ENCODE data around the gene SLC26A4.
A peak's percentile ranks its signal among the peaks of the same experiment; 100 is the strongest.
"Not testable (repeated sequence)": the region's sequence is repeated elsewhere in the genome, so short reads cannot be mapped to it uniquely, and the experiment has no call there.

Gene SLC26A4

DNA sequence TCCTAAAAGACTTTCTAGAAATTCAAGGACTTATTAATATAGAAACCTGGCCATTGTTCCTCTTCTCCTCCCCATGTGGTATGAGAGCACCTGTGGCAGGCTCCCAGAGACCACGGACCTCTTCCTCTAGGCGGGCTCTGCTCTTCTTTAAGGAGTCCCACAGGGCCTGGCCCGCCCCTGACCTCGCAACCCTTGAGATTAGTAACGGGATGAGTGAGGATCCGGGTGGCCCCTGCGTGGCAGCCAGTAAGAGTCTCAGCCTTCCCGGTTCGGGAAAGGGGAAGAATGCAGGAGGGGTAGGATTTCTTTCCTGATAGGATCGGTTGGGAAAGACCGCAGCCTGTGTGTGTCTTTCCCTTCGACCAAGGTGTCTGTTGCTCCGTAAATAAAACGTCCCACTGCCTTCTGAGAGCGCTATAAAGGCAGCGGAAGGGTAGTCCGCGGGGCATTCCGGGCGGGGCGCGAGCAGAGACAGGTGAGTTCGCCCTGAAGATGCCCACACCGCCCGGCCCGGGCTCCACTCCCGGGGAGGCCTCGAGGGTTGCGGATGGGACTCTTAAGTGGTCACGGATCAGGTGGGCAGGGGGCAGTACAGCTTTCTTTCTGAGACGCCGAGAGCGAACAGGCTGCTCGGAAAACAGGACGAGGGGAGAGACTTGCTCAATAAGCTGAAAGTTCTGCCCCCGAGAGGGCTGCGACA lies at the start of gene SLC26A4:
SLC26A4 (plus strand) TSS at position 448 of the 700 bp plus-strand sequence. CDS start 814 bp downstream, outside the sequence.
- DNase-seq = peak; percentile 33
- TF ChIP-seq GATA1 (IDR thresholded peaks at IDR 0.05; ENCODE audit: low read depth, low read length) (no peak), POLR2A (IDR thresholded peaks at IDR 0.05; ENCODE audit: low read length) (no peak)

DNA sequence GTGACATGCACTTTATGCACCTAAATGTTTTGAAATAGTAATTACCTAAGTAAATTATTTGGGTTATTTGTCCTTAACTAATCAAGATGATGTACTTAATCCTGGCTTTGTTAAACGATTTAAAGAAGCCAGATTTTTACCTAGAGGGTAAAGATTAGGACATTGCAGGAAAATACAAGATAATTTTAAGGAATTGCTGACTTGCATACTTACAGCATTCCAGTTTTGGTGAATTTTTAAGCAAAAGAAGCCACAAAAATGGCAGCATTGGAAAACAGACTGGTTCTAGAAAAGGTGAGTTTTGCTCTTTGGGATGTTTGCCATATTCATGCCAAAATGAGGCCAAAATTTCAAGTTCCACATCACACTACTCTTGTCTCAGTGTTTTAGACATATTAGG lies 47.2 kb upstream of the SLC26A4 start:
- no peak for DNase-seq
- no peak for TF ChIP-seq POLR2A (IDR thresholded peaks at IDR 0.05; ENCODE audit: low read length)
- TF ChIP-seq GATA1 (IDR thresholded peaks at IDR 0.05; ENCODE audit: low read depth, low read length) = no peak

DNA sequence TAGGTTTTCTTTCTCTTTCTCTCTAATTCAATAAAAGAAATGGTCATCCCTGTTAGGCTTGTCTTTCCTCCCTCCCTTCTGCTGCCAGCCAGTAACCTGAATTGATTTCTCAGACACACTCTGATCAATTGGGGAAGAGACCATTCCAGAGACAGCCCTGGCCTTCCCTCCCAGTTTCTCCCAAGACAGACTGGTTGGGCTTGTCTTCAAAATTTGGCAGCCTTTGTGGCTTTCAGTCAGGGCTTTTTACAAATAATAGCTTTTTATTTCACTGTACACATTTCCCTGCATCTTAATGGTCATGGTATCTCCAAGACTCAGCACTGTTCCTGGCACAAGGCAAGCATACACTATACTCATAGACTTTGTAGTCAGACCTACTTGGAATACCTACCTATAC lies 46.7 kb upstream of the SLC26A4 start:
- no peak for TF ChIP-seq POLR2A (IDR thresholded peaks at IDR 0.05; ENCODE audit: low read length)
- no peak for TF ChIP-seq GATA1 (IDR thresholded peaks at IDR 0.05; ENCODE audit: low read depth, low read length)
- no peak for DNase-seq

DNA sequence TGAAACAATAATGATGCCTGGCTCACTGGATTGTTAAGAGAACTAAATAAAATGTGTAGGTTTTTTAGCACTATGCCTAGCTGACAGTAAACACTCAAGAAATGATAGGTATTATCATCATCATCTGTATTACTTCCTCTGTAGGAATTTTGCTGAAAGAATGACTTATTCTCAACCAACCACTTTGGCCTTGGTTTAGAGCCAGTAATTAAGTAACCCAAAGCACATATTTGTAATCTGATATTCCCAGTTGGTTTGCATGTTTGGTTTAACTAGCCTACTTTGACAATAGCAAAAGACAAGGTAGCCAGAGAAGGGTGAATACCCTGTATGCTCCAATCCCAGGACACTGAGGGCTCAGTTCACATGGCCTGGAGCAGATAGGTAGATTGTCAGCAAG lies 46.2 kb upstream of the SLC26A4 start:
- no peak for DNase-seq
- no peak for TF ChIP-seq GATA1 (IDR thresholded peaks at IDR 0.05; ENCODE audit: low read depth, low read length)
- no peak for TF ChIP-seq POLR2A (IDR thresholded peaks at IDR 0.05; ENCODE audit: low read length)

DNA sequence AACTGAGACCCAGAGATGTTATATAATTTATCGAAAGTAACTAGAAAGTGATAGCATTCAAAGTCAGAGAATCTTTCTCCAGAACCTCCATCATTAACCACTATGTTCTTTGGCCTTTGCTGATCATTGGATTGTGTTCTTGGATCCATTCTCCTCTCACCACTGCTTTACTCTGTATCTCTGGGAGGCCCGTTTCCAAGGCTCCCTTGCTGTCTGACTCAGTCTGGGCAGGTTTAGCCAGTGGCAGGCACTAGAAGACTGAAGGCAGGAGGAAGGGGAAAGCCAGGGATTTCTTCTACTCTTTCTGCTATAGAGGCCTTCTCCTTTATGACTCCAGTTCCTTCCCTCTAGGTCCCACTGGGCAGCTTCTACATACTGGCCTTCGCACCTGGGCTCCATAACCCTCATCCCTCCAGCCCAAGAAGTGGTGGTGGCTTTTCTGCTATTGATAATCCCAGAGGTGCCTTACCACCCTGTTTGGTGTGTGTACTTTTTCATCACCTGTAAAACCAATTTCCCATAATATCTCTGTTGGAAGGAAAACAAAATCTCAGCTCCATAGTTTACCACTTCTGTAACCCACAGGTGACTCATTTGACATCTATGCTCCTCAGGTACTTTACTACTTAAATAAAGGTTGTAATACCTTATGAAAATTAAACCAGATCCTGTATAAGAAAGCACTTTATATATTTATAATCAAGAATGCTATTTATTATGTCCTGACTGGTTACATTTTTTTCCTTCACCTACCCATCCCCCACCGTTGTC lies 44.5 kb upstream of the SLC26A4 start:
- no peak for DNase-seq
- TF ChIP-seq POLR2A (IDR thresholded peaks at IDR 0.05; ENCODE audit: low read length) (no peak), GATA1 (IDR thresholded peaks at IDR 0.05; ENCODE audit: low read depth, low read length) (no peak)

DNA sequence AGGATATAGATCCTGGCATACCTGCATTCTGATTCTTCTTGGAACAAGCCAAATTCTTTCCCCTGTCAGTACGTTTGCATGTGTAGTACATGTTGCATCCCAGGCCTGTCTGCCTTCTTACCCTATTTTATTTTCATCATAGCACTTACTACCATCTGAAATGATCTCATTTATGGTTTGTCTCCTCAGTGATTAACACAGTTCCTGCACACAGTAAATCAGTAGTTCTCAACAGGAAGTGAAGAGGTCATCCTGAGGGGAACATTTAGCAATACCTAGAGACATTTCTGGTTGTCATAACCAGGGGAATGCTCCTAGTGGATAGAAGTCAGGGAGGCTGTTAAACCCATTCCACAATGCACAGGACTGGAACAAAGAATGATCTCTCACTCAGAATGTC lies 38.2 kb upstream of the SLC26A4 start:
- TF ChIP-seq POLR2A (IDR thresholded peaks at IDR 0.05; ENCODE audit: low read length) = no peak
- TF ChIP-seq GATA1 (IDR thresholded peaks at IDR 0.05; ENCODE audit: low read depth, low read length) = no peak

DNA sequence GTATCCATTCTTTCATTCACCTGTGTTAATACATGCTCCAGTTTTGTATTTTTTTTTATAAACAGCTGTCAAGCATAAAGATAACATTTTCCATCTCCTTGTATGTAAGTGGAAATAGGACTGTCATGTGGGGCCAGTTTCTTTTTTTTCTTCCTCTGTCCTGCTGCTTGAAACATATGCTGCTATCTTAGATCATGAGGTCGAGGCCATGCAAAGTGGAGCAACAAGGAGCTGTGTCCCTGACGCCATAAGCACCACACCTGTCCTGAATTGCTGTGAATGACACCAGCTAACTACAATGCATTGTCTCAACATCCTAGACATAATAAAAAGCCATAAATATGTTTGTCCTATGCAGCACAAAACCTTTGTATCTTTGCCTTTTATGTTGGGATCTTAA lies 37.7 kb upstream of the SLC26A4 start:
- no peak for DNase-seq

More for the DNA sequence above, 38.2 kb upstream of the SLC26A4 start:
- DNase-seq = no peak

DNA sequence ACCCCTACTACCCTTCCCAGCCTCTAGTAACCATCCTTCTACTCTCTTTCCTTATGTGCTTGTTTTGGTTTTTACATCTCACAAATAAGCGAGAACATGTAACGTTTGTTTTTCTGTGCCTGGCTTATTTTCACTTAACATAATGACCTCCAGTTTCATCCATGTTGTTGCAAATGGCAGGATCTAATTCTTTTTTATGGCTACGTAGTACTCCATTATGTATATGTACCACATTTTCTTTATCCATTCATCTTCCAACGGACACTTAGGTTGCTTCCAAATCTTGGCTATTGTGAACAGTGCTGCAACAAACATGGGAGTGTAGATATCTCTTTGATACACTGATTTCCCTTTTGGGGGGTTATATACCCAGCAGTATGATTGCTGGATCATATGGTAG lies 33.6 kb upstream of the SLC26A4 start:
- no peak for DNase-seq
- no peak for TF ChIP-seq GATA1 (IDR thresholded peaks at IDR 0.05; ENCODE audit: low read depth, low read length)
- TF ChIP-seq POLR2A (IDR thresholded peaks at IDR 0.05; ENCODE audit: low read length) = no peak

More for the DNA sequence above, 37.7 kb upstream of the SLC26A4 start:
- TF ChIP-seq POLR2A (IDR thresholded peaks at IDR 0.05; ENCODE audit: low read length) (peak; percentile 4), GATA1 (IDR thresholded peaks at IDR 0.05; ENCODE audit: low read depth, low read length) (no peak)

DNA sequence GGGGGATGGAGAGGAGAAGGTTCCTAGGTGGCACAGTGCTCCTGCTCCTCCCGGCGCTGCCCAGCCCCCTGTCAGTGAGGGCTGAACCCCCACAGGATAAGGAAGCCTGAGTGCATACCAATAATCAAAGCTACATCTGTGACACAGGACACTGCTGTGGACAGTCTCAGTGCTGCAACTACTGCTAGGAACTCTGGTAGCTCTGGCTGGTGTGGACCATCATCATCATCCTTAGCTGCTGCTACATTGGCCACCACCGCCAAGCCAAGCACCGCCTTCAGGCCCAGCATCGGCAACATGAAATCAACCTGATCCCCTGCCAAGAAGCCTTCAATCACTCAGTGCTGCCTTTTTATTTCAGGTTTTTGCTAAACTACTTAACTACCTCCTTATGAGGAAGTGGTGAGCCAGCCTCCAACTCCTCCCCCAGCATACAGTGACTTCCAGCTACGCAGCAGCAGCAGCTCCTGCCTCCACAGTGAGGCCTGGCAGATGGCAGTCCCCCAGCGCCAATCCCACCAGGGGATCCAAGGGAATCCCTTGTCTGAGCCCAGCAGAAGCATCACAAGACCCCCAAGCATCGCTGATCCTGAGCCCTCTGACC lies 32.1 kb upstream of the SLC26A4 start:
- TF ChIP-seq GATA1 (IDR thresholded peaks at IDR 0.05; ENCODE audit: low read depth, low read length) (no peak), POLR2A (IDR thresholded peaks at IDR 0.05; ENCODE audit: low read length) (no peak)
- no peak for DNase-seq

DNA sequence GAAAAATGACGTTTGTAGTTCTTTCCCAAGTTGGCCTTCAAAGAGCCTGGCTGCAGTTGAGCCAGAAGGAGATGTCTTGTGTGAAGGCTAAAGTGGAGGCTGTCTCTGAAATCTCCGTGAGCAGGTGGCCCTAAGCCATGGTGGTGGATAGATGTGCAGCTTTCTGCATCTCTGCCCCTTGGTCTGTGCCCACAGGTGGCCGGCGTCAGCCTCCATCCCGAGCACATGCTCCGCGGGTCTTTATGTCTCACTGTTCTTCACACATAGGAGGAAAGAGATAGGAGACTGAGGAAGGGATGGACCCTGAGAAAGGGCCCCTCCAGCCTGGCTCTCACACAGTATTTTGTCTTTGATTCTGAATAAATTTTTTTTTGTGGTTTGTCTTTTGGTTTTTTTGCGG lies 30.3 kb upstream of the SLC26A4 start:
- no peak for DNase-seq
- TF ChIP-seq GATA1 (IDR thresholded peaks at IDR 0.05; ENCODE audit: low read depth, low read length) = no peak
- no peak for TF ChIP-seq POLR2A (IDR thresholded peaks at IDR 0.05; ENCODE audit: low read length)

DNA sequence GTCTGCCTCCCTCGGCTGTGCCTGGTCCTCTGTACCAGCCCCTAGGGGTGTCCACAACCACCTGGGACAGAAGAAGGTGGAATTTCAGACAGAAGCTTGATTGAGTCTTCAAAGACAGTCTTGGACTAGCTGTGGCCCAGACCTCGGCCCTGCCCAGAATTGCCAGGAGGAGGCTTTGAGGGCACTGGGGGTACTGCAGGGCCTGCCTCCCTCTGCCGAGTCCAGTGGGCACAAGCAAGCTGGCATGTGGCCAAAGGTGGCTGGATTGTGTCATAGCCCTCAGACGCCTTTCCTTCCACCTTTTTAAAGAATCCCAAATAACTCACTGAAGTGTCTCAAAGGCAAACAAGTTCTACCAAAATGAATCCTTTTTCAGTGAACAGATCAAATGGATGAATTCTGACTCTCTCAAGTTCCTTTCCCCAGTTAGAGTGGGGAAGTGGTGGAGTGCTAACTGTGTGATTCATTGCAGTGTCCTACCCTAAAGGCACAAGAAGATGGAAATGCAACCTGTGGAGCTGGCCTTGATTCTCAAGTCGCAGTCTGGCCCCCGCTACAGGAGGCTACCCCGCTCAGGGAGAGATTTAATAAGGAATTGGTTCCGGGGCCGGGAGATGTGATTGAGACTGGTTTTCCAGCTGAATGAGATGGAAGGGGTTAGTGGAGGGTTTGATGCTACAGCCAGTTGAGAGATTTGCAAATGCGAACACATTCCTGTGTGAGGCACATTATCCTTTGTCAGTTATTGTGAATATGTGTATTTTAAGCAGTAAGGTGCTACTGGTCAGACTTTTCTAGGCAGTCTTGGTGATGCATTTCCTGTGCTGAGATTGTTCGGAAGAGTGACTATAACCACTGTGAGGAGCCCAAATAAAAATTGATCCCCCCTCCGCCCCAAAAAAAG lies 28.8 kb upstream of the SLC26A4 start:
- TF ChIP-seq GATA1 (IDR thresholded peaks at IDR 0.05; ENCODE audit: low read depth, low read length) = no peak
- no peak for TF ChIP-seq POLR2A (IDR thresholded peaks at IDR 0.05; ENCODE audit: low read length)
- DNase-seq = no peak

DNA sequence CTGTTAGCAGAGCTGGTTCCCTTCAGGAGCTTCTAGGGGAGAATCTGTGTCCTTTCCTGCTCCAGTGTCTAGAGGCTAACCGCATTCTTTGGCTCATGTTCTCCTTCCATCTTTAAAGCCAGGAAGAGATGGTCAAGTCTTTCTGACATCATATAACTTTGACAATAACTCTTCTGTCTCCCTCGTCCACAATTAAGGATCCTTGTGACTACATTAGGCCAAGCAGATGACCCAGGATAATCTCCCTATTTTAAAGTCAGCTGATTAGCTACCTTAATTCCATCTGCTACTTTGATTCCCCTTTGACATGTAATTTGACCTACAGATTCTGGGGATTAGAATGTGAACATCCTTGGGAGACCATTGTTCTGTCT lies 28.1 kb upstream of the SLC26A4 start:
- TF ChIP-seq GATA1 (IDR thresholded peaks at IDR 0.05; ENCODE audit: low read depth, low read length) (no peak), POLR2A (IDR thresholded peaks at IDR 0.05; ENCODE audit: low read length) (no peak)
- DNase-seq = no peak

DNA sequence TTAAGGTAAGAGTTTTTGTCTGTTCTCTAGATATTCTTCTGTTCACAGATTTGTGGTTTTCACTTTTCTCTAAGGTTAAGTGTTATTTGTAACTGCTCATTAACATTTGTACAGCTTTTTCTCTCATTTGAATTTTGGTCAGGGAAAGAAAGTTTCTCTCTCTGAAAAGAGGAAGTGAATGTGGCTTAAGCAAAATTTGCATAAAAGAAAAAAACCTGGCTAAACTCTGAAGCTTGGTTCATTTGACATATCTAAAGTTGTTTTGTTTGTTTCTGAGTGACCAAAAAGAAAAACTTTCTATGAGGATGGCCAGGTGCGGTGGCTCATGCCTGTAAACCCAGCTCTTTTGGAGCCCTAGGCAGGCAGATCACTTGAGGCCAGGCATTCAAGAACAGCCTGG lies 22.0 kb upstream of the SLC26A4 start:
- TF ChIP-seq POLR2A (IDR thresholded peaks at IDR 0.05; ENCODE audit: low read length) = no peak
- no peak for TF ChIP-seq GATA1 (IDR thresholded peaks at IDR 0.05; ENCODE audit: low read depth, low read length)
- no peak for DNase-seq

DNA sequence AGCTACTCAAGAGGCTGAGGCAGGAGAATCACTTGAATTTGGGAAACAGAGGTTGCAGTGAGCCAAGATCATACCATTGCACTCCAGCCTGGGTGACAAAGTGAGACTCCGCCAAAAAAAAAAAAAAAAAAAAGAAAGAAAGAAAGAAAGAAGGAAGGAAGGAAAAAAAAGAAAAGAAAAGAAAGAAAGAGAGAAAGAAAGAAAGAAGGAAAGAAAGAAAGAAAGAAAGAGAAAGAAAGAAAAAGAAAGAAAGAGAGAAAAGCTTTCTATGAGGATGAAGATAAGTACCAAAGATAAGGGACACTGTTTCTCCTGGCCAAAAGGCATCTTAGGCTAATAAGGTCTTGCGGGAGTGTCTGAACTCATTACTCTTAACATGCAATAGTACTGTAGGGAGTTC lies 21.6 kb upstream of the SLC26A4 start:
- DNase-seq = not testable (repeated sequence)

Data from erythroblast (primary cell).